ENCODE measurements around the gene LRRTM2.
A peak's percentile ranks its signal among the peaks of the same experiment; 100 is the strongest.

Gene LRRTM2

GRCh38 chr5:138913773-138914172 lies 38.6 kb upstream of the LRRTM2 start:
- intact Hi-C loops (cut with DNase I; ENCODE audit: low total_unique reads) = no loop called here
- Histone ChIP-seq H3K27ac (no peak overlapping the region), H3K36me3 (peaks cover 8 to 25% (median 17%) of the 10 kb centered on the region in 3 donors), H3K27me3 (no peaks in the 10 kb centered on the region), H3K4me3 (no peak overlapping the region), H3K4me1 (peaks cover 0 to 26% (median 12%) of the 10 kb centered on the region in 4 donors), H3K9me3 (no peaks in the 10 kb centered on the region)
- DNase-seq = no peak
- TF ChIP-seq, protein P1, sequence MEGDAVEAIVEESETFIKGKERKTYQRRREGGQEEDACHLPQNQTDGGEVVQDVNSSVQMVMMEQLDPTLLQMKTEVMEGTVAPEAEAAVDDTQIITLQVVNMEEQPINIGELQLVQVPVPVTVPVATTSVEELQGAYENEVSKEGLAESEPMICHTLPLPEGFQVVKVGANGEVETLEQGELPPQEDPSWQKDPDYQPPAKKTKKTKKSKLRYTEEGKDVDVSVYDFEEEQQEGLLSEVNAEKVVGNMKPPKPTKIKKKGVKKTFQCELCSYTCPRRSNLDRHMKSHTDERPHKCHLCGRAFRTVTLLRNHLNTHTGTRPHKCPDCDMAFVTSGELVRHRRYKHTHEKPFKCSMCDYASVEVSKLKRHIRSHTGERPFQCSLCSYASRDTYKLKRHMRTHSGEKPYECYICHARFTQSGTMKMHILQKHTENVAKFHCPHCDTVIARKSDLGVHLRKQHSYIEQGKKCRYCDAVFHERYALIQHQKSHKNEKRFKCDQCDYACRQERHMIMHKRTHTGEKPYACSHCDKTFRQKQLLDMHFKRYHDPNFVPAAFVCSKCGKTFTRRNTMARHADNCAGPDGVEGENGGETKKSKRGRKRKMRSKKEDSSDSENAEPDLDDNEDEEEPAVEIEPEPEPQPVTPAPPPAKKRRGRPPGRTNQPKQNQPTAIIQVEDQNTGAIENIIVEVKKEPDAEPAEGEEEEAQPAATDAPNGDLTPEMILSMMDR (IDR thresholded peaks at IDR 0.05) = no peak

- H3K36me3 ChIP-seq = peaks cover 8 to 31% (median 24%) of the 10 kb centered on the region in 3 donors
- no peaks in the 10 kb centered on the region for H3K9me3 ChIP-seq
- intact Hi-C loops (cut with DNase I; ENCODE audit: low total_unique reads) = no loop called here
- H3K27ac ChIP-seq = no peak overlapping the region
- peaks cover 0 to 31% (median 13%) of the 10 kb centered on the region in 4 donors for H3K4me1 ChIP-seq
- DNase-seq = no peak
- H3K27me3 ChIP-seq = no peaks in the 10 kb centered on the region
- TF ChIP-seq, protein P1 (IDR thresholded peaks at IDR 0.05) = no peak
- no peak overlapping the region for H3K4me3 ChIP-seq
Measured at GRCh38 chr5:138912093-138912492, 37.0 kb upstream of the LRRTM2 start.

DNA sequence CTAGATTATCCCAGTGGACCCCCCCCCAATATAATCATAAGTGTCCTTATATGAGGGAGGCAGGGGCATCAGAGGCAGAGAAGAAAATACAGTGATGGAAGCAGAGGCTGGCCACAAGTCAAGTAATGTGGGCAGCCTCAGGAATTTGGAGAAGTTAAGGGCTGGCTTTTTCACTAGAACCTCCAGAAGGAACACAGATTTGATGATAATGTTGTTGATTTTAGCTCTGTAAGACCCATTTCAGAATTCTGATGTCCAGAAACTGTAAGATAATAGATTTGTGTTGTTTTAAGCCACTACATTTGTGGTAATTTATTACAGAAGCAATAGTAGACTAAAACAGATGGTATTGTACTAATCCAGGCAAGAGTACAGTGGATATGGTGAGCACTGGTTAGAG lies 36.3 kb upstream of the LRRTM2 start:
- Histone ChIP-seq H3K4me3 (no peak overlapping the region), H3K9me3 (no peaks in the 10 kb centered on the region), H3K27me3 (no peaks in the 10 kb centered on the region), H3K36me3 (peaks cover 8 to 37% (median 29%) of the 10 kb centered on the region in 3 donors), H3K27ac (peak overlapping the region in 1 of 2 donors; percentile 11), H3K4me1 (peaks cover 0 to 31% (median 13%) of the 10 kb centered on the region in 4 donors)
- DNase-seq = no peak
- intact Hi-C loops (cut with DNase I; ENCODE audit: low total_unique reads) = no loop called here
- TF ChIP-seq, protein P1 (IDR thresholded peaks at IDR 0.05) = no peak

DNA sequence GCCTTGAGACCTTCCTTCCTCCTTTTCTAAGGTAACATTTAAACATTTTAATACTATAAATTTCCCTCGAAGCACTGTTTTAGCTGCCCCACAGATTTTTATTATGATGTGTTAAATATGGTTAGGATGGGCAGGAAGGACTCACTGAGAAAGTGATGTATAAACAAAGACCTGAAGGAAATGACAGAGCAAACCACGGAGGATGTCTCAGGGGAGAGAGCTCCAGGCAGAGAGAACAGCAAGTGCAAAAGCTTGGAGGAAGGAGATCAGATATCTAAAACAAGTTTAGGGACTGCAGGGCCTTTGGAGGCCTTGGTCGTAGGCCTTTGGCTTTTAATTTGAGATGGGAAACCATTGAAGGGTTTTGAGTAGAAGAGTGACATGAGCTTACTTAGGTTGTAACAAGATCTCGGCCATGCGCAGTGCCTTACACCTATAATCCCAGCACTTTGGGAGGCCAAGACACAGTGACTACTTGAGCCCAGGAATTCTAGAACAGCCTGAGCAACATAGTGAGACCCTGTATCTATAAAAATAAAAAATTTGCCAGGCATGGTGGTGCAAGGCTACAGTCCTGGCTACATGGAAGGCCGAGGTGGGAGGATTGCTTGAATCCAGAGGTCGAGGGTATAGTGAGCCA lies 35.5 kb upstream of the LRRTM2 start:
- intact Hi-C loops (cut with DNase I; ENCODE audit: low total_unique reads) = no loop called here
- H3K27ac ChIP-seq = no peak overlapping the region
- DNase-seq = no peak
- H3K4me3 ChIP-seq = no peak overlapping the region
- no peaks in the 10 kb centered on the region for H3K27me3 ChIP-seq
- TF ChIP-seq, protein P1 (IDR thresholded peaks at IDR 0.05) = no peak
- no peaks in the 10 kb centered on the region for H3K9me3 ChIP-seq
- H3K36me3 ChIP-seq = peaks cover 8 to 43% (median 37%) of the 10 kb centered on the region in 3 donors
- peaks cover 0 to 31% (median 13%) of the 10 kb centered on the region in 4 donors for H3K4me1 ChIP-seq

DNA sequence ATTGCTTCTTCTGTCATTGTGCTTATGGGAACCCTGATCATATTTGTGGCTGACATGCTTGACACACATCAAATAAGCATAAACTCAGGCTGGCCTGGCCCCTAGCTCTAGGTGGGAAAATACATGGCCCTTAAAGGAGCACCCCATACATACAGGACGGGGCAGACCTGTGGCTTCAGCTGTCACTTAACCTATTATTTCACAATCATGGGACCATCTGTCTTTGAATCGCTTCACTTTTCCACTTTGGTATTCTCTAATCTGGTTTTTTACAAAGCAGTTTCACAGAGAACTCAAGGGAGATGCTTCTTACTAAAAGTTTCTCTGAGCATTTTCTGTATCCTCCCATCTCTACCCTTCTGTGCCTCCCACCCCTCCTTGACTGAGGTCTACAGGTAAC lies 34.6 kb upstream of the LRRTM2 start:
- peaks cover 0 to 31% (median 13%) of the 10 kb centered on the region in 4 donors for H3K4me1 ChIP-seq
- no peak overlapping the region for H3K27ac ChIP-seq
- no peaks in the 10 kb centered on the region for H3K9me3 ChIP-seq
- no peak overlapping the region for H3K4me3 ChIP-seq
- H3K27me3 ChIP-seq = no peaks in the 10 kb centered on the region
- H3K36me3 ChIP-seq = peaks cover 11 to 48% (median 42%) of the 10 kb centered on the region in 3 donors
- DNase-seq = no peak
- TF ChIP-seq, protein P1 (IDR thresholded peaks at IDR 0.05) = no peak
- intact Hi-C loops (cut with DNase I; ENCODE audit: low total_unique reads) = no loop called here
